Middle frontal gyrus (tissue), 1 donor: ENCODE data around the gene UNKL.

ENCODE experiments used
- DNase-seq: peaks from one replicate; pipeline ENCODE4 v3.0.0-alpha.2; 2015; ENCODE audit warnings: low spot score; ENCODE audit errors: extremely low spot score

Gene UNKL

GRCh38 chr16:1378087-1378803 is 36.3 kb downstream of the UNKL start:
- no peak for DNase-seq

- DNase-seq, result no peak
These were observed 37.0 kb downstream of the UNKL start for GRCh38 chr16:1377406-1378010.

- no peak for DNase-seq
These were observed 38.6 kb downstream of the UNKL start for GRCh38 chr16:1375741-1376410.

GRCh38 chr16:1375298-1375640 is 39.2 kb downstream of the UNKL start:
- no peak for DNase-seq

DNA sequence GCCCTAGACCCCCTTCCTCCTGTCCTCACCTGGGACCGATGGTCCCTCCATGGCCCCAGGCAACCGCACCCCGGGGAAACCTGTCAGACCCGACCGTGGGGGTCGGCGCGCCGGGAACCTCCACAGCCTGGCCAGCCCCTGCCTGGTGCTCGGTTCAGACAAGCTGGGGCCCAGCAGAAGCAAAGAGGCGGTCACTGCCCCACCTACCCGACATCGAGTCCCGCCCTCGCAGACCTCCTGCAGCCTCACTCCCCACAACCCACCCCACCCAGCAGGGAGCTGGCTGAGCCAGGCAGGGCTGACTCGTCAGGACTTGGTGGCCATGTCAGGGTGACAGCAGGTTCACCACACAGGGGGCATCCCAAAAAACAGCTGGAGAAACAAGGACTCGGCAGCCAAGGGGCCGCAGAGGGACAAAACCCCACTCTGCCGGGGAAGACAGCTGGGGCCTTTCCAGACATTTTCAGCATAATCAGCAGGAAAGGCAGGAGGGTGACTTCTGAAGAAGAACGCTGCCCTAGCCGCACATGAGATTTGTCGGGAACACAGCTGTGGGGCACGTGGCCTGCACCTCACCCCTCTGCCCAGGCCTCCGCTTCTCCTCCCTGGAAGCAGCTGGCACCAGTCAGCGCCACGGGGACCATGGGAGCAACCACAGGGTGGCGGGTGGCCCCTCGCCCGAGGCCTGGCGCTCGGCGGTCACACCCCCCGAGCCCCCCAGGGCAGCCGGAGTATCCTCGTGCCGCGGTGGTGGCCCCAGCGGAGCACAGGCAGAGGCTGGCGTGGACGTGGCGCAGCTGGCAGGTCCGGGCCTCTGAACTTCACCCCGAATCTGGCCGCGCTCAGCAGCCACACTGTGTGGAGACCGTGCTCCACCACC is 39.8 kb downstream of the UNKL start:
- no peak for DNase-seq

DNA sequence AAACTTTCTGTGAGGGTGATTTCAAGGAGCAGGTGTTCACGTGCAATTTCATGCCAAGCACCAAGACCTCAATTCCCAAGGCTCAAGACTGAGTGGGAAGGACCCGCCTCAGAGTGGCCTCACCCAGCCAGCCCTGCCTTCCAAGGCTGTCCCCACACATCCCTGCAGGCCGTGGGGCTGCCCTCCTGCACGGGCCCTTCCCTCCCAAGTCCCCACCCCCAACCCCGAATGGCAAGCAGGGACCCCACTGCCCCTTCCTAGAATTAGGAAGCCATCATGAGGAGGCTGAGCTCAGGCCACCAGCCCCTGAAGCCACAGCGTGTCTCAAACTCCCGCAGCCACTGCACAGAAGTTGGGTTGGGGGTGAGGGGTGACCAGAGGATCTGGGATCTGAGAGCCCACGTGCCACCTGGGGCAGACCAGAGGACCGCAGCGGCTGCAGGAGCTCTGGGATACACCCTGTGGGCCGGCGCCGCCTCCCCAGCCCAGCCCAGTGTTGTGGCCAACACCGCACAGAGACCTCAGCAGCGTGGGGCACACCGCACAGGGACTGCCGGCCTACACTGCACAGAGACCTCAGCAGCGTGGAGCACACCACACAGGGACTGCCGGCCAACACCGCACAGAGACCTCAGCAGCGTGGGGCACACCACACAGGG is 42.1 kb downstream of the UNKL start:
- no peak for DNase-seq

- no peak for DNase-seq
These were observed 43.2 kb downstream of the UNKL start for GRCh38 chr16:1371054-1371978.

DNA sequence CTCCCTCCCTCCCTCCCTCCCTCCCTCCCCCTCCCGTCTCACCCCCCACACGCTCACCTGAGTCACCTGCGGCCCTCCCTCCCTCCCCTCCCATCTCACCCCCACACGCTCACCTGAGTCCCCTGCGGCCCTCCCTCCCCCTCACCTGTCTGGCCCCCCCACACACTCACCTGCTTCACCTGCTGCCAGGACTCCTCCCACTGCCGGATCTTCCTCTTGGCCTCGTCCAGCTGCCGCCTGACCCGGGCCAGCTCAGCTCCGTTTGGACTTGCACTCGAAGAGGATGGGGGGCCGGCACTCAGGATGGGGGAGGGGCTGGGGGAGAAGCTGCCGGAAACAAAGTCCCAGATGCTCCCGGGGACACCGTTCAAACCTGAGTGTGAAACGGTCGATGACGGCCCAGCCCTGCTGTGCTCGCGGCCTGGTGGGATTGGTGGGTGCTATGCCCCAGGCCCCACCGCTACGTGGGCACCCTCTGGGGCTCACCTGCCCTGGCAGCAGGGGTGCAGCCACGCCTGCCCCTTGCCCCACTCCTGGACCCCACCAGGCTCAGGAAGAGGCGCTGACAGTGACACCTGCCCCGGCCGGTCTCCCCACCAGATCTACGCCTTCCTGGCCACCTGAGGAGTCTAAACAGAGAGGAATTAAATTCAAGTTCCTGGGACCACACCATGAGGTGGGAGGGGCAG is 46.9 kb downstream of the UNKL start:
- no peak for DNase-seq

DNA sequence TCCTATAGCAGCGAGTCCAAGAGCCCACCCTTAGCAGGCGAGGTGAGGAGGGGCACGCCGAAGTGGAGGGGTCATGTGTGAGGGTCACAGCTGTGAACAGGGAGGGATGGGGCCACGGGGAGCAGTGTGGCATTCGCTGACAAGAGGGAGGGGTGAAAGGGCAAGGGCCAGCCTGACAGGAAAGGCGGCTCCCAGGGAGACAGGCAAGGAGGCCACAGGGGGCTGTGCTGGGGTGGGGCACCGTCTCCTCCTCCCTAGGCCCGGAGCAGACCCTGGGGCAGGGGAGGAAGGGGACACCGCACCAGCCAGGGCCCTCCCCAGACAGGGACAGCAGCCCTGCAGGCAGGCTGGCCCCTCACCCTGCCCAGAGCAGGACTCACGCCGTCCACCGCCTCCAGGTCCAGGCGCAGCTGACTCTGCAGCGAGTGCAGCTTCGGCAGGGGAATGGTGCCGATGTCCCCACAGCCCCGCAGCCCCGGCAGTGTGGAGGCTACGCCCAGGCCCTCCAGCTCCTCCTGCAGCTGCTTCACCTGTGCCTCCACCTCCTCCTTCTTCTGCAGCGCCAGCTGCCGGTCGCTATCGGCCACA is 47.7 kb downstream of the UNKL start:
- DNase-seq, result no peak

- no peak for DNase-seq
These were observed 48.3 kb downstream of the UNKL start for GRCh38 chr16:1366060-1366711.

DNA sequence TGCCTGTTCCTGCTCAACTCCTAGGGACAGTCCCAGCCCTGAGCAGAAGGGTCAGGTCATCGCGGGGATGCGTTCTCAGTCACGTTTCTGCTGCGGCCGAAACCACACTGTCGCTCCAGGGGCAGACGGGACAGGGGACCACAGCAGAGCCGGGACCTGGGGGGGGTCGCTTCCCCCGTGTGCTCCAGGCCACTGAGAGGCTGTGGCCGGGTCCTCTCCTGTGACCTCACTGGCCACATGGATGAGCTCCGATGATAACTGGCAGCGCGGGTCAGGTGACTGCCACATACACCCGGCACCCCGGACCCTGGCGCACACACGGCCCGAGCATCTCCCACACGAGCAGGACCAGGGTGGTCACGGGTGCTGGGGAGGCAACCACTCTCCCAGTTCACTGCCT is 50.0 kb downstream of the UNKL start:
- no peak for DNase-seq

- DNase-seq, result no peak
These were observed 50.9 kb downstream of the UNKL start for GRCh38 chr16:1363501-1364041.

DNA sequence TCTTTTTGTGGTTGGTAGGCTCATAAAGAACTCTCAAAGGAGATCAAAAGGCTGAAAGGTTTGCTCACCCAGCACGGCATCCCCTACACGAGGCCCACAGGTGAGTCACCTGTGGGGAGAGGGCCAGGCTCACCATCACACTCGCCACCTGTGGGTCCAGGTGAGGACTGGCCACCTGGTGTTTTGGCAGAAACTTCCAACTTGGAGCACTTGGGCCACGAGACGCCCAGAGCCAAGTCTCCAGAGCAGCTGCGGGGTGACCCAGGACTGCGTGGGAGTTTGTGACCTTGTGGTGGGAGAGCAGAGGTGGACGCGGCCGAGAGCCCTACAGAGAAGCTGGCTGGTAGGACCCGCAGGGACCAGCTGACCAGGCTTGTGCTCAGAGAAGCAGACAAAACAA is 51.7 kb downstream of the UNKL start:
- DNase-seq, result no peak

- DNase-seq, result no peak
These were observed 52.7 kb downstream of the UNKL start for GRCh38 chr16:1361685-1362360.

DNA sequence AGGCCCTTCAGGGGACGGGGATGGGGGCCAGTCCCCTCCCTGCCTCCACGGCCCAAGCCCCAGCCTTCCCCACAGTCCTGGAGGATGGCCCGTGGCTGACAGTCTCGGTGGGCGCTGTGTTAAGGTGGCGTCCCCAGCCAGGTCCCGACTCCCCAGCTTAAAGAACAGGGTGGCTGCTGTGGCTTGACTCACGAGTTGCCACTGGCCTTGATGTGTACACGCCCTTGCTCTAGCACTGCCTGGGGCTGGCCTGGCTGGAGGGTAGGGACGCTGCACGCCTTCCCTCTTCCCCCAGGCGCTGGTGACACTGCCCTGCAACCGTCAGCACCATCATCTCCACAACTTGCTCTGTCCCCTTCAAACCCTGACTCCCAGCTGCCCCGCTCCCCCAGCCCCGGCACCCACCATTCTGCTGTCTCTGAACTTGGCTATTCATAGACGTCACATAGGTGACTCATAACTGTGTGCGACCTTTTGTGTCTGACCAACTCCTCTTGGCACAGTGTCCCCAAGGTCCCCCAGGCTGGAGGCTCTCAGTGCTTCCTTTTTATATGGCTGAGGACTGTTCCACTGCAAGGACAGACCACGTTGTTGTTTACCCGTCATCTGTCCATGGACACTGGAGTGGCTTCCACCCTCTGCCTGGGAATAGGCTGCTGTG is 56.5 kb downstream of the UNKL start:
- no peak for DNase-seq

DNA sequence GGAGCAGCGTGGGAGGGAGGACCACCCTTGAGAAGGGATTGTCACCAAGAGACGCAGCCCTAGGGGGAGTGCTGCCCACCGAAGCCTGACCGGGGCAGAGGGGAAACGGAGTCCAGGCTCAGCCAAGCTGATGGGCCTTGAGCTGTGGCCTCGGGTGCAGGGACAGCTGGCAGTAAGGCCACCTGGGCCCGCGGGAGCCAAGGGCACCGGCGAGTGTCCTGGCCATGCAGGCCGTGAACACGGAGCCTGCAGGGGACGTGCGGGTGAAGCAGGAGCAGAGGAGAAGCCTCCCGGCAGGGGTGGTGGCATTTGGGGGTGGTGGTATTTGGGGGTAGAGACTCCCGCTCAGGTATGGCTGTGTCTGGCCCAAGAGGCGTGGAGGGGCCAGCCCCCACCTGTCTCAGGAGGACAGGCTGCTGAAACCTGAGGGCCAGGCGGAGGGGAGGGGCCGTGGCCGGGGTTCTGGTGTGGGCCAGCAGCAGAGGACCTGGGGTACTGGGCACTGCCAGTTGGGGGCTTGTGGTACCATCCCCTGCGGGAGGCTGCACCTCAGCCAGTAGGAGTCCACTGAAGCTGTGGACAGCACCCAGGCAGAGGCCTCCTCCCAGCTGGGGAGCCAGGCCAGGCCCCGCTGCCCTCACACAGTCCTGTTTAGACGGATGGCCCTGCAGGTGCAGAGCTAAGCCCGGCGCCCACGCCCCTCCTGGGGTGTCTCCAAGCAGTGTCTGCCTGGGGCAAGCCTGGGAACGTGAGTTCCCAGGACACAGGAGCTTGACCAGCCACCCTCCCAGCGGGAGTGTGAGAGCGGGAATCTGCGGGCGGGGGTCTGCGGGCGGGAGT is 58.2 kb downstream of the UNKL start:
- DNase-seq, result no peak
